HG03354 (cell line): ENCODE results near the gene DPM3.
"Not testable (repeated sequence)": the region's sequence is repeated elsewhere in the genome, so short reads cannot be mapped to it uniquely, and the experiment has no call there.

Experiments
- ATAC-seq: cut with Tn5 transposase; IDR thresholded peaks from one replicate; pipeline ENCODE4 v1.9.1; 2021; ENCODE audit warnings: mild to moderate bottlenecking; ENCODE audit not compliant: unreplicated experiment, poor library complexity, severe bottlenecking

The DPM3 gene

DNA sequence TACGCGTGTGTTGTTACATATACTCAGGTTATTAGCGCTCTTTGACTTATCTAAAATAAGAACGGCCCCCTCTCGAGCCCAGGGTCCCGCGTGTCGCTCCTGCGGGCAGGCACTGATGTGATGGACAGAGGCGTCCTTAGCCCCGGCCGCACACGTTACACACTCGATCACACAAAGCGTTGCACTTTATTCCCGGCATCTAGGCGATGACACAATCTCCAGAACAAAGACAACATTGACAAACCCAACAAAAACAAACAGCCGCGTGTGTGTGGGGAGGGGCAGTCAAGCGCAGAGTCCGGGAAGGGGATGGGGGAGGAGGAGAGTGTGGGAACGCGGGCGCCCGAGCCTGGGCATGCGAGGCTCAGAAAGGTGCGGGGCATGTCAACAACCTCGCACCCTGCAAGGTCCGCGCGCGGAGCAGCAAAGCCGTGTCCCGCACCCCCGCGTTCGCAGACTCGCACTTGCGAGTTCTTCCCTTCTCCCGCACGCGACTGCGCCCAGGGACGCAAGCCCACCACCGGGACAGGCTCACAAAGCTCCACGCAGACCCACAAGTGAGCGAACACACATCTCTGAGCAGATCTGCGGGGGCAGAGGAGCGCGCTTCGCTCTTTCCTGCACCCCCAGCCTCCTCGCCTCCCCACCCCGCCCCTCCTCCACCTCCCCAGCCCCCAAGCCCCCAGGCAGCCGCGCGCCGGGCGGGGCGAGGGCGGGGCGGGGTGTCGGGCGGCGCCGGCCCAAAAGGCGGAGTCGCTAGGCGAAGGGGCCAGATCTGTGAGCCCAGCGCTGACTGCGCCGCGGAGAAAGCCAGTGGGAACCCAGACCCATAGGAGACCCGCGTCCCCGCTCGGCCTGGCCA, 13.0 kb downstream of the DPM3 start, which contains the start of gene EFNA1:
TSS of gene EFNA1 (plus strand) at position 772 of the 862 bp plus-strand sequence. CDS start 102 bp downstream, outside the sequence.
- ATAC-seq: no peak

DNA sequence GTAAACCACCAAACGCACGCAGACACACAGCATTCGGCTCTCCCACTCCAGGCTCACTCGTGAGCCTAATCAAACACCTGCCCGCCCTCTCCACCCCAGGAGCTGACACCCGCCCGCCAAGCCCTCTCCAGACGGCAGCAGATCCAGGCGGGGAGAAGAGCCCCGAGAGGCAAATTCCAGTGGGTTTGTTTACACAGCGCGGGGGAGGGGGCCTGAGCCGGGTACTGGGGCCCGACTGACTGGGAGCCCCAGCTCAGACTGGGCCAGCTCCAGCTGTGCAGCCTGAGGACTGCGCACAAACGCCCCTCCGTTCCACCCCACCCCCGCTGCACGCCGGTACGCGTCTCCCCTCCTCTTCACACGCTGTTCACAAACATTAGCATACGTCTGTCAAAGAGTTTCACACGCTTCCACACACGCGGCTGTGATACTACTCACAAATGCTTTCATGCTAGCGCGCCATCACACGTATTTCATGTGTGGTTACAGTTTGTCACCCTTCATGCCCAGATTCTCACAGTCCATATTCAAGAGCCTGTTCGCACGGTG, 13.7 kb downstream of the DPM3 start:
- no peak for ATAC-seq

DNA sequence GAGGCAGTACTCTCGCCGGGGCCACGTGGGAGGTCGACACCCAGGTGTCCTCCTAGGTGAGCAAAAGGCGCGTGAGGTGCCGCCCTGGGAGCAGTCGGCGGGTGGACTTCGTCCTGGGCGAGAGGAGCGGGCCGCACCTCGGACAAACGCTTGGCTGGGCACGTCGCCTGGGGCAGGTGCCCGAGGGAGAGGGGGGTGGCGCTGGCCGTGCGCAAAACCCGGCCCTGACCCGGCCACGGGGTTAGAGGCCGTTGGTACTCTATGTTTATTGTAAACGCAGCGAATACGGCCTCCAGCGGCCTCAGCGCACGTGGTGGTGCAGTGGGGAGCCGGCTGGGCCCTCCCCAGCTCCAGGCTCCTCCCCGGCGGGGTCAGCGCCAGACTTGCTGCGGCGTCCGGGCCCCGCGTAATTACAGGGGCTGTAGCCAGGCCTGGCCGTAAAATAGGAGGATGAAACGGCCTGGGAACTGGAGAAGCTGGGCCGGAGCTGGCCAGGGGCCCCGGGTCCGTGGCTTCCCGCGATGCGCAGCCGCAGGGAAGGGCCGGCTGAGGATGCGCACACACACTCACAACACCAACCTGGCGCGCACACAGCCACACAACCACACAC, 14.3 kb downstream of the DPM3 start:
- no peak for ATAC-seq

DNA sequence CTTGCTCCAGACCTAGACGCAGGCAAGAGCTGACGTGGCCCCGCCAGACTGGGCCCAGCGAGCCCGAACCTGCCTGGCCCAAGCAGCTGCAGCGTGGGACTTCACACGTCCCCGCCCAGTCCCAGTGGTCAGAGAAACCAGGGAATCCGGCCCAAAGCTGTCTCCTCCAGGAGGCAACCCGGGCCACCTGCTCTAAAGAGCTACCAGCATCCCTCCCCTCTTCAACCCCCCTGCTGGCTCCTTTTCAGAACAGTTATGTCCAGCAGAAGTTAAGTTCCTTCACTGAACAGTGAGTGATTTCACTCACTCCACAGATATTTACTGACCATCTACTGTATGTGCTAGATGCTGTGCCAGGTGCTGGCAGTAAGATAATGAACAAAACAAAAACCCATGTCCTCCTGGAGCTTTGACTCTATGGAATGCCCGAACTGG, 14.8 kb downstream of the DPM3 start:
- no peak for ATAC-seq

DNA sequence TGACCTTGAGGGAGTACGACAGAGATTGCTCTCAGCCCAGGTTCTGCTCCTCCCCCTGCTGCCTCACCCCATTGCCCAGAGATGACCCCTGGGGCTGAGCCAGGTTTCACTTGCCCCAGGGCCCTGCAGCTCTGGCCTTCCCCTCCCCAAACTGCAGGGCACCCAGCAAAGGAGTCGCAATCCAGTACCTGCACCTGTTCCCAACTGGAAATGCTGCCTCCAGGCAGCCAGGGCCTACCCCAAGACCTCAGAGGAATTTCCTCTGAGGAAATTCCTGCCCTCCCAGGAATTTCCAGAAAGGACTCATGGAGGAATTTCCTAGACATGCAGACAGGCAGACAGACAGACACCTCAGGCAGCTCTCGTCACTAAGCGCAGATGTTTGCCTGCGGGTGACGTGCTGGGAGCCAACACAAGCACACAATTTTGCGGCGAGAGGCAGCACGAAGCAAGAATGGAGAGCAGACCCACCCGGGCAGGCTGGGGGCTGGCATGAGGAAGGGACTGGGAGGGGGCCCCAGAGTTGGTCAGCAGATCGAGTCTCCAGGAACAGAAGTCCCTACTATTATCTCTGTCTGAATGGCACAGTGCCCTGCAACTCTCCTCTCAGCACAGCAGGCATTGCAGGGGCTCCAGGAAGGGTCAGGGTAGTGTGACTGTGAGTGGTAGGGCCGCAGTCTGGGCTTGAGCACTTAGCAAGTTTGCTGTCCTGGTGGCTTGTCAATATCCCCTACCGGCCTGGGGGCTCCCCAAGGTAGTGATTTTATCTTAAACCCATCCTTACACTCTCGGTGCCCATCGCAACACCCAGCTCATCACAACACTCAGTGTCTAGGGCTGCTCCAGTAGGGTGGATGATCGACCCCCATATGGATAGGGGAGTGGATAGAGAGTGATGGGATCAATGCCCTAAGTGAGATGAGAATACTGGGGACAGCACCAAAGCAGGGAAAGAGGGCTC, 15.5 kb downstream of the DPM3 start:
- ATAC-seq: no peak

GRCh38 chr1:155123801-155124200, 16.5 kb downstream of the DPM3 start:
- ATAC-seq: no peak

GRCh38 chr1:155122308-155122707, 18.0 kb downstream of the DPM3 start:
- ATAC-seq: no peak

GRCh38 chr1:155121249-155121648, 19.1 kb downstream of the DPM3 start:
- no peak for ATAC-seq

GRCh38 chr1:155120253-155120652, 20.1 kb downstream of the DPM3 start:
- ATAC-seq: no peak

DNA sequence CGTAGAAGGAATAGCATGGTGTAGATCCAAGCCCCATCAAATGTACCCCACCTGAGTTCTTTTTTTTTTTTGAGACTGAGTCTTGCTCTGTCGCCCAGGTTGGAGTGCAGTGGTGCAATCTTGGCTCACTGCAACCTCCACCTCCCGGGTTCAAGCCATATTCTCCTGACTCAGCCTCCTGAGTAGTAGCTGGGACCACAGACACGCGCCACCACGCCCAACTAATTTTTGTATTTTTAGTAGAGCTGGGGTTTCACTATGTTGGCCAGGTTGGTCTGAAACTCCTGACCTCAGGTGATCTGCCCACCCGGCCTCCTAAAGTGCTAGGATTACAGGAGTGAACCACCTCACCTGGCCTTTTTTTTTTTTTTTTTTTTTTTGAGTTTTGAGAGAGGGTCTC, 22.2 kb downstream of the DPM3 start:
- not testable (repeated sequence) for ATAC-seq

- no peak for ATAC-seq
These were observed 22.7 kb downstream of the DPM3 start for GRCh38 chr1:155117610-155118009.

DNA sequence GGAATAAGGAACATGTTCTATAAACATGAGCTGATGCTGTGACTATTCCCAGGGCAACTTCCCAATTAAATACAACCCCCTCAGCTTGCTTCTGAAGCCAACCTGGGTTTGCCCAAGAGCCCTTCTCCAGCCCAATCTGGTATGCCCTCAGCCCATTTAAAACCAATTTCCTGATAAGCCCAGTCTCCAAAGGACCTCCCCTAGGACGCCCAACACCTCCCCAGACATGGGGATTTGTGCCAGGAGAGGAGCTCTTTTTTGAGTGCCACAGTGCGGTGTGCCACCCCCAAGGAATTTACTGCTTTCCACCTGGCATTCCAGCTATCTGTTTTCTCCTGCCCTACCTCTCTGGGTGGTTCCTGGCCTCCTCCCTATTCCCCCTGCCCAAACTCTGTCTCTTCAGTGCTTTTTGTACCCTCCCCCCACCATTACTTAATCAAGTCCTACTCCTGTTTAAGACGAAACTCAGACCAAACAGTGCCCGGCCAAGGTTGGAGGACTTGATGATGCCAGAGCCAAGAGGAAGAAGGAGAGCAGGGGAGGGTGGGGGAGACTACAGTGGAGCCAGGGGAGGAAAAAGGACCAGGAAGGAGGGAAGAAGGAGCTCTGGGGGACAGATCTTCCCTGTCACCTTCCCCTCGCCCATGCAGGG, 24.1 kb downstream of the DPM3 start:
- ATAC-seq: no peak

DNA sequence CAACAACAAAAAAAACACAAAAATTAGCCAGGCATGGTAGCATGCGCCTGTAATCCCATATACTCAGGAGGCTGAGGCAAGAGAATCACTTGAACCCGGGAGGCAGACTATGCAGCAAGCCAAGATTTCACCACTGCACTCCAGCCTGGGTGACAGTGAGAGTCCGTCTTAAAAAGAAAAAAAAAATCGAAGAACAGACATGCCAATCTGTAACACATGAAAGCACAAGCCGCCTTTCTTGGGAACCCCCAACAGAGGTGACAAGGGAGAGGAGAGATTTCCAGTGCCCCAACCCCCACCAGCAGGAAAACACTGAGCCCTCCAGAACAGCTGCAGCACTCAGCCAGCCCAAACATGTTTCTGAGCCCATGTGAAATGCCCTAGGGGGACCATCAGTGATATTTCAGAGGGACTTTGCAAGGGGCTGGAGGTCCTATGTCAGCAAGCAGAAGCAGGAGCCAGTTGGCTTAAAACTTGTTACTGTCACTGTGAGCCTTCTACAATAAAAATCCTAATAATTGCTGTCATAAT, 26.8 kb downstream of the DPM3 start:
- no peak for ATAC-seq

GRCh38 chr1:155110826-155111225, 29.5 kb downstream of the DPM3 start:
- no peak for ATAC-seq

DNA sequence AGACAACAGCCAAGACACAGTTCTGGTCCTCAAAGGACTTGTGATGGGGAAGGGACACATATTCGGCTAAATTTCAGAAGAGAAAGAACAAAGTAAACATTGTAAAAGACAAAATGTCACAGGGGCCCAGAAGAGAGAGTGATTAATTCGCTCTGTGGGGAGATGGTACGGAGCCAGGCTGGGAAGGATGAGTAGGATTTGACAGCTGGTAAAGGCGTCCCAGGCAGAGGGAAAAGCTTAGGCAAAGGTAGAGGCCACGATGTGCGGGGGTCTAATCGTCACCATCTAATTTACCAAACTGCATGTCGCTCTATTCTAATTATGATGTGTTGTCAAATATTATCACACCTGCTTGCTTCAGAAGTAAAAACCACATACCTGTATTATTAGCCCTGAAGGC, 29.9 kb downstream of the DPM3 start:
- no peak for ATAC-seq

- ATAC-seq: no peak
These were observed 32.0 kb downstream of the DPM3 start for GRCh38 chr1:155108296-155108695.

- no peak for ATAC-seq
These were observed 32.7 kb downstream of the DPM3 start for GRCh38 chr1:155107309-155108264.

- ATAC-seq: no peak
These were observed 33.5 kb downstream of the DPM3 start for GRCh38 chr1:155106862-155107261.
